ENCODE measurements around the gene ATG16L1.

The ATG16L1 gene

DNA sequence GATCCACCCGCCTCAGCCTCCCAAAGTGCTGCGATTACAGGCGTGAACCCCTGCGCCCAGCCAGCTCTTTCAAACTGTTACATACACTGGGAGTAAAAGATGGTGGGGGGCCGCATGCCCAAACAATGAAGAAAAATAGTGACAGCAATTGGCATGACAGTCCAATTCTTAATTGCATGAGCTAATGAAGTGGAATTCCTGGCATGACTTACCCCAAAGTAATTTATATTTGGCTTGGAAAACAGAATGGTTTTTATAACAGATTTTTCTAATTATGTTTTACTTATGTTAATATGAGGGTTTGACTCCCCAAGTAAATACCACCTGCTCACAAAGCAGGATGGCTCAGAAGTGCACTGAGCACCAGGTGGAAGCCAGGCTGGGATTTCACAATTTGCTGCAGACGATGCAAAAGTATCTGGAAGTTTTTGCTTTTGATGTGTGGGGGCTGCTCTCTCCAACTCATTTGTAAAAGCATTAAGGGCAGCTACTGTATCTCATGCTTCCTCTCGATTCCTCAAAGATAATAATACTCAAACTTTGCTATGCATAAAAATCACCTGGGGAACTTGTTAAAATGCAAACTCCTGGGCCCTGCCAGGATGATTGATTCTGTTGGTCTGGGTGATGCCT lies 24.0 kb upstream of the ATG16L1 start:
- no peak for DNase-seq (ENCODE audit: low spot score)

DNA sequence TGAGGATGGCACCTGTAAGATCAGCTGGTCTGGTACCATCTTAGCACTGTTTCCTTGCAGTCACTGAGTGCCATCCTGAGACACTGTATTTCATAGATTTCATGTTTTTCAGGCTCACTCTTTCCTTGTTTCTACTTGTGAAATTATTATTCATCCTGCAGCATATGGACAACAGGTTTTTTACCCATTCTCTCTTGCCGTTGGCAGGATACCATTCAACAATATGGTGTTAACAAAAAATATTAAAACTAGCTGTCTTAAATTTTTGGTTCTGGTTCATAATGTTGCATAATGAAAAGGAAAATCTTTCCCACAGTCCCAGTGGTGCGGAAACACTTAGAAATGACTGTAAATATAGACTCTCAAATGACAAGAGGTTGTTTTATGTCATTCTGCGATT lies 23.1 kb upstream of the ATG16L1 start:
- DNase-seq (ENCODE audit: low spot score), result no peak

DNA sequence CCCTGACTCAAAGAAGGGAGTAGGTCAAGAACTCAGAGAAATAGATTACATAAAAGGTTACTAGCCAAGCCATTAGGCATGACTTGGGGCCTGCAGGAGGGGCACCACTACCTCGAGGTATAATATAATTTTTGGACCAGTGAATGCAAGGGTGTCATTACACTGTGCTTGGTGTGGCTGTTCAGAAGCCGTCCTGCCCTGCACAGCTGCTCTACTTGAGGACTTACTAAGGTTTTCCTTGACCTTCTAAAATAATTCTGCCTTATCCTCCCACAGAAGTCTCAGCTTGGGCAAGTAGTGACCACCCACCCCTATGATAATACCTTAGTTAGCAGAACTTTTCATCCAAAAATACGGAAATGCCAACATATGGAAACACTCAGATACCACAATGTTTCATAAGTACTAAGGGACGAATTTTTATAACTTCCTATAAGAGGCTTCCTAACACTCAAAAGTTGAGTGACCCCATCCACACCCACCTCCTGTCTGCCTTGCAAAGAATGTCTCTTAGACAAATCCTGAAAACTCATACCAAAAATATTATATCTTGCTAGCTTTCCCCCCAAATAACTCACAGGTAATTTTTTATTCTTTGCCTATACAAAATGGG lies 17.7 kb upstream of the ATG16L1 start:
- no peak for DNase-seq (ENCODE audit: low spot score)

DNA sequence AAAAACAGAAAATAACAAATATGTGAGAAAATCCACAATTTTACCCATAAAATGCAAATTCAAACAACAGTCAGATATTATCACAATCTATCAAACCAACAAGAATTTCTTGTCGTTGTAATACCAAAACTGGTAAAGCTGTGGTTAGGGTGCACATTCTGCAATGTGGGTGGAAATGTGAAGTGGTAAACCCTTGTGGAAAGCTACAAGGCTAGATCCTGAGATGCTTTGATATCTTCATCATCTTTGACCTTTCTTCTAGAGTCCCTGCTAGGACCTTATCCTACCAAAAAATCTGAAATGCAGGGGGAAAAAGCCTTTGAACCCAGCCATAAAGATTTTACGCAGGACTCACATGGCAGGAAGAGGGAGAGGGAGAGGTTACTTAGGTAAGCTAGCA lies 17.2 kb upstream of the ATG16L1 start:
- no peak for DNase-seq (ENCODE audit: low spot score)

DNA sequence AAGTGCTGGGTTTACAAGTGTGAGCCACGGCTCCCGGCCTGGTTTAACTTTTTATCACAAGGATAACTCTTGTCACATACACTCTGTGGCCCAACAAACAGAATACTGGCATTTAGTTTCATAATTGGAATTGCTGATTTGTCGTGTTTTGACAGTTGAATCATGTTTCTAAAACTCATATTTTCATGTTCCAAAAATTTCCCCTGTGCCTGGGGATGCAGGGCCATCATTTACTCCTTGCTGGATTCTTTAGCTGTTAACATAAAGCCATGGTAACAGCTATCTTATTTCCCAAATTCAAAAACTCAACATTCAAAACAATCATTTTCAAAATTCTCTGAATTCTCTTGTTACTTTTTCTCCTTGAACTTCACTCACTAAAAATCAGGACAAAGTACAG lies 16.5 kb upstream of the ATG16L1 start:
- DNase-seq (ENCODE audit: low spot score), result no peak

DNA sequence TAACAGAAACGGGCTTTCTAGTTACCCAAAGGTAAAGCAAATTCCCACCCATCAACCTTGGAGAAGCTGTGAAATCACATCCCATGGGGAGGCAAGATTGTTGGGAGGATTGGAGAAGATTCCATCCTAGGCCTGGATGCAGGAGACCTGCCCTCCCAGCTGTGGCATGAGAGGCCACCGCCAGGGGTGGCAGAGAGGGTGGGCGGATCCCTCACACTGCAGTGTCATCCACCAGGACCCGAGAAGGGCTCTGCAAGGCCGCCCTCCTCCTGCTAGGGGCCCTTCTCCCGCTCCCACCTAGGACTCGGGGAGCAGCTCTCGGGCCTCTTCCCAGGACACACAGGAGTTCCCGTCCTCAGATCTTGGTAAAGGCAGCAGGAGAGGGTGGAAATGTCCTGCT lies 15.5 kb upstream of the ATG16L1 start:
- DNase-seq (ENCODE audit: low spot score), result no peak

DNA sequence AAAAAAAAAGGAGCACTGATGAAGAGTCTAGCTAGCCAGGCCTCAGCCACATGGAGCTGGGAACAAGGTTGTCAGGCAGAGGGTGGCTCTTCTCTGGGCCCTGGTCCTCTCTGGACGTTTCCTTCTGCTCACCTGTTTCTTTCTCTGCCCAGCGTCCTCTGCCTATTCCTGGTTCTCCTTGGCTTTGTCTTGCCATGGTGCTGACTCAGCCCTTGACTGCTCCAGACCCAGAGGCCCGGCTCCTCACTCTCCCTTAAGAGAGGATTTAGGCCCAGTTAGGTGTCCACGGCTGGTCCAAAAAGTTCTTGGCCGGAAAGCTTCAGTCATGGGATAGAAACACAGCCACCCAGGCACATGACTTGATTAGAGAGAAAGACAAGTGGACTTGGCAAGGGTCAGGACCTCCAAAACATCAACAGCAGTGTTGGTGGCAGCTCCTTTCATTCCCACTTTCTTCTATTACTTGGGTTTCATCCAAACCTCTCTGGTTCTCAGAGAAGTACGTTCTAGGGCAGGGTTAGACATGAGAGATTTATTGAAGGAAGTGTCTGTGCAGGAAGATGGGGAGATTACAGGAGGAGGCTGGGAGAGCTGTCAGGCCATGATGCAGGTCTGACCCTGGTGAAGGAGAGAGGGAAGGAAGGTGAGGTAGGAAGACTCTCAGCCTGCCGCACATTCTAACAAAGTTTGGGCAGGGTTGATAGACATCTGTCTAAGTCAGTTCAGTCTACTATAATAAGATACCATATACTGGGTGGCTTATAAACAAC lies 14.5 kb upstream of the ATG16L1 start:
- no peak for DNase-seq (ENCODE audit: low spot score)

DNA sequence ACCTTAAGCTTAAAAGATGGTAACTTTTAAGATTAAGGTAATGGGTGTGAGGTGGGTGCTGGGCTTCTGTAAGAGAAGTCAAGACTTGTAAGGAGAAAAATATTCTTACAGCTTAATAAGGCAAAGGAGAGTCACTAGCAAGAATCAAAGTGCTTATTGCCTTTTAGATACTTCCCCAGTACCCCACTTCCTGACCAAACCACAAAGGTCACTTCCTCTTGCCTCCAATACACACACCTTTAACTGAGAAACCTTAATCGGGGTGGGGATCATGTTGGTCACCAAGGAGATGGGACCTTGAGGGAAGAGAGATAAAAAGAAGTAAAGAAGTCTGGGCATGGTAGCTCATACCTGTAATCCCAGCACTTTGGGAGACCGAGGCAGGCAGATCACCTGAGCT lies 10.6 kb upstream of the ATG16L1 start:
- no peak for DNase-seq (ENCODE audit: low spot score)

DNA sequence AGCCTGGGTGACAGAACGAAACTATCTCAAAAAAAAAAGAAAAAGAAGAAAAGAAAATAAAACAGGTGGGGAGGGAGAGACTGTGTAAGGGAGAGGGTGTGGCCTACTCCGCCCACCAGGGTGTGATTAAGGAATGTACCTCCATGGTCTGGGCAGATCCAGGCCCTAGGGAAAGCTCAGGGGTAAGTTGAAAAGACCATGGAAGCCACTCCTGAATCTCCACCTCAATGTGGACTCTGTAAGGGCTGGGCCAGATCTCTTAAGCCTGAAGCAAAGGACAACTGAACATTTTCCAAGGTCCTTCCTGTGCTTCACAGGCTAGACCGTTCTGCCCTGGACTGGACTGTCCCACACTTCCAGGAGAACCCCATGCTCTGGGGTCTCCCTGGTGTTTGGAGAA lies 9.7 kb upstream of the ATG16L1 start:
- DNase-seq (ENCODE audit: low spot score), result no peak

DNA sequence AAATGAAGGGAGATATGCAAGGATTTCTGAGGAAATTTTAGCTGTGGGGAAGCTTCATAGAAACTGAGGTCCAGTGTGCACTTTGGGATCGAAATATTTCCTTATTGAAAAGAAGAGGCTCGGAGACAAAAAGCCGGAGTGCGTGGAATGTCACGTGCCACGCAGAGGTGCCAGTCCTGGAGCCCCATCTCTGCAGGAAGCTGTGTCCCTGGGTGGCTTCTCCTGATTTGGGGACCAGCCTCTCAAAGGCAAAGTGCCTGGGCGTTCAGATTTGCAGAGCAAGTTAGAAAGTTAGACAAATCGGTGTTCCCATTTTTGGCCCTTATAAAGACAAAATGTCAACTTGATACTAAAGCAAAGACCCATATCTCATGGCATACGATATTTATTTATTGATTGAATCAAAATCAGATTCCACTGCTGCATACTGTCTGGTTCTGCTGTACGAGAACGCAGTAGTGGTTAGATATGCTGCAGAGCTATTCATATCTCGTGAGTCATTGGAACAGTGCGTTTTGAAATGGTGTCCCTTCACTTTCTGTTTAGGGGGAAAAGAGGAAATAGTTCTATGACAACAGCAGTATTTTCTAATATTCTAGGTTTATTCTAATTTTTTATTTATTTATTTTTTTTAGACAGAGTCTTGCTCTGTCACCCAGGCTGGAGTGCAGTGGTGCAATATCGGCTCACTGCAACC lies 9.1 kb upstream of the ATG16L1 start:
- no peak for DNase-seq (ENCODE audit: low spot score)

DNA sequence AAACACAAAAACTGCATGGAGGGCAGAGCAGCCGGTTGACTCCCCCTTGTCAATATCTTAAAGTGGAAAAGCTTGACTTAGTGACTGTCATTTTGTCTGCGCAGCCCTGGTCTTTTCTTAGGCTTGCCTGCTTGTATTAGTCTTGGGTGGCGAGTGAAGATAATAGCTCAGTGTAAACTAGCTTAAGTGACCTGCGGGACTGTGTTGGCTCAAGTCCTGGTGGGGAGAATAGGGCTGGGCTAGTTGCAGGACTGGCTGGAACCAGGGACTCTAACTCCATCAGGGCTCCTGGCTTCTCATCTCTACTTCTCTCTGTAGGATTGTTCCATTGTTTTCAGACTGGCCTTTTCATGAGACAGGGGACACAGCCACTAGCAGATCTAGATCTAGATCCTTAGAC lies 8.1 kb upstream of the ATG16L1 start:
- DNase-seq (ENCODE audit: low spot score), result no peak

DNA sequence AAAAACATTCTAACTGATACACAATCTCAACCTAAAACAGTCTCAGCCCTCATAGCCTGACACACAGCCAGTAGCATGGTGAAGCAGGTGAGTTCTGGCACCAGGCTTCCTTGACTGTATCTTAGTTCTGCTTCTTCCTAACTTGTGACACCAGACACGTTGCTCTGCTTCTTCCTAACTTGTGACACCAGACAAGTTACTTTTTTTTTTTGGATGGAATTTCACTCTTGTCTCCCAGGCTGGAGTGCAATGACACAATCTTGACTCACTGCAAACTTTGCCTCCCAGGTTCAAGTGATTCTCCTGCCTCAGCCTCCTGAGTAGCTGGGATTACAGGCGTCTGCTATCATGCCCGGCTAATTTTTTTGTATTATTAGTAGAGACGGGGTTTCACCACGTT lies 6.7 kb upstream of the ATG16L1 start:
- no peak for DNase-seq (ENCODE audit: low spot score)

DNA sequence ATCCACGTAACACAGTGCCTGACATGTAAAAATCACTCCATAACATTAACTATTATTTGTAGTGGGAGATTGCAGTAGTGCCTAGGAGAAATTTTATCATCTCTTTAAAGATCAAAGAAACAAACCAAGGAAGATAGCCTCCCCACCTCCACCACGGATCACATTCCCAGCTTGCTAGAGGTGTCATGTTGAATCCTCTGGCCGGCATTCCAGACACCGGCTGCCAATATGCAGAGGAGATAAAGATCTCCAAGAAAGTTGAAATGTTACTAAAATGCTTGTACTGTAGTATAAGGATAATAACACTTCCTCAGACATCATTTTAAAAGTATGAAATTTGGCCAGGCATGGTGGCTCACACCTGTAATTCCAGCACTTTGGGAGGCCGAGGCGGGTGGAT lies 6.1 kb upstream of the ATG16L1 start:
- DNase-seq (ENCODE audit: low spot score), result no peak

DNA sequence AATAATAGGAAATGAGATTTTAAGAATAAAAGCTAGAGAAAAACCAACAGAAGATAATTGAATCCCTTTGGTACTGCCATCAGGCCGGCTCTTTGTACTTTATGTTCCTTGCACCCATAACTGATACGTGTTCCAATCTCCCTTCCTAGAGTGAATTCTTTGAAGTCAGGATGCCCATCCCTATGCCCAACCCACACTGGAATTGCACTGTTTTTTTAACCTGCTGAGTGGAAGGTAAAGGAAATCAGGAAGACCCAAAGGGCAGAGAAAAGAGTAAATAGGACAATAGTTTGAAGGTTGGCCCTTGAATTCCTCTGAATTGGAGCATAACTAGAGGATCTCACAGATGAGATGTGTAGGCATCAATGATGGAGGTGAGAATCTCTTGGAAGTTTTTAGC lies 4.4 kb upstream of the ATG16L1 start:
- no peak for DNase-seq (ENCODE audit: low spot score)

DNA sequence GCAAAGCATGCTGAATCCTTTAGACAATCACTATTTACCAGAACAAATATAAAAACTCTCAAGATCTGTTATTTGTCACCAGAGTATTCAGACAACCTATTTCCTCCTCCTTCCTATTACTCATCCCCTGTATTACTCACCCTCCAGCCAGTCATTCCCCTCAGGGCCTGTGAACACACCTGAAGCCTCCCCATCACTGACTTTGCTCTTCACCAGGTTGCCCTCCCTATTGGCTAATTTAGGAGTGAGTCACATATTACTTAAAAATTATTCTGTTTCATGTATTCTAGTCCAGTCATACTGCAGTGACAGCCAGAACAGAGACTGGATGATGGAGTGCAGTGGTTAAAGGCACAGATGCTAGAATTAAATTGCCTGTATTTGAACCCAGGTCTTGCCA lies 3.7 kb upstream of the ATG16L1 start:
- no peak for DNase-seq (ENCODE audit: low spot score)

DNA sequence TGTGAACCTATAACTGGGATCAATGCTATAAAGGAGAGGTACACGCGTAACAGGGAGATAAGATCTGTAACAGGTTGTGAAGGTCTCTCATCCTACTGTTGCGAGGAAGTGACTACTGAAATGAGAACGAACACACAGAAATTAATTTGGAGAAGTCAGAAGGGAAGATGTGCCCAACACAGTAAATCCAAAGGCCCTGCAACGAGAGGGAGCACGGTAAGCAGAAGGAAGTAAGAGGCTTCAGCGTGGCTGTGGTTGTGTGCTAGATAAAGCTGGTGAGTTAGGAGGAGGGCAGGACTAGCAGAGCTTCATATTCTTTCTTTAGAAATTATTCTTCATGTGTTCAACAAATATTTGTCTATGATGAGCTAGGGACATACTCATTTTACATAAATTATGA lies 2.5 kb upstream of the ATG16L1 start:
- DNase-seq (ENCODE audit: low spot score), result no peak

DNA sequence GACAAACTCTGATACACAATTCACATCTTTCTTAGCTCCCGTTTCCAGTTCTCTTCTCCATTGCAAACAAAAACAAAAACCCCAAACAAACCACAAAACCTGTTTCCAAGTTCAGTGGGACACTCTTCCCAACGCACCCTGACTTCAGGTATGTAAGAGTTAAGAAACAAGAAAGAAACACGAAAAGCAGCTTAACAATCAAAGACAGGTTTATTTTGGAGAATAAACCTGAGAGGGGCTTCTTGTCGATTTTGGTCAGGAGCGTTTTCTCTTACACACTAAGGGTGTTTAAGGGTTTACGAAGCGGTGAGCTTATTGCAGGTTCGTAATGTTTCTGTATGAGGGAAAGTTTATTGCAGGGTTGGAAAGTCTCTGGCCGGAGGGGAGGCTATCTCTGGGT lies 905 bp upstream of the ATG16L1 start:
- DNase-seq (ENCODE audit: low spot score), result no peak

DNA sequence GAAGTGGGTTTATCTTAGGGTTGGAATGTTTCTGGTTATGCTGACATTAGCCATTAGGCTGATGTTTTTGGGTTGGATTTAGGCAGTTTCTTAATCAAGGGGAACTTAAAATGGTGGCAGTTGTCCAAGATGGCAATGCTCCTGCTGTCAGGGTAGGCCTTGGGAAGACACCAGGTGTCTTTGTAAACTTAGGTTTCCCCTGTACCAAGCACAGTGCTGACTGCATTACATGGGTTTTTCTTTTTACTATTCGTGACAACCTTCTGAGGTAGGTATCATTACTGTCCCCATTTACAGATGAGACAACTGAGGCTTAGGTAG lies 528 bp upstream of the ATG16L1 start:
- no peak for DNase-seq (ENCODE audit: low spot score)

DNA sequence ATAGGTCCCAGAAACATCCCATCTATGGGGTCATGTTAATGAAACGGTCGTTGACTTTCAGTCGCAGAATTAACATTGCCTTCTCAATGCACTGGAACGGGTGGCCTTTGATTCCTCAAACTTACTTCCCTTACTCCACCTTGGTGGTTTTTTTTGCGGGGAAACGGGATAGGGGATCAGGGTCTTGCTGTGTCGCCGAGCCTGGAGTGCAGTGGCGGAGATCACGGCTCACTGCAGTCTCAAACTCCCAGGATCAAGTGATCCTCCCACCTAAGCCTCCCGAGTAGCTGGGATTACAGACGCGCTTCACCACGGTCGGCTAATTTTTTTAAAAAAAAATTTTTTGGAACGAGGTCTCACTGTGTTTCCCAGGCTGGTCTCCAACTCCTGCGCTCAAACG lies 754 bp downstream of the ATG16L1 start:
- no peak for DNase-seq (ENCODE audit: low spot score)

DNA sequence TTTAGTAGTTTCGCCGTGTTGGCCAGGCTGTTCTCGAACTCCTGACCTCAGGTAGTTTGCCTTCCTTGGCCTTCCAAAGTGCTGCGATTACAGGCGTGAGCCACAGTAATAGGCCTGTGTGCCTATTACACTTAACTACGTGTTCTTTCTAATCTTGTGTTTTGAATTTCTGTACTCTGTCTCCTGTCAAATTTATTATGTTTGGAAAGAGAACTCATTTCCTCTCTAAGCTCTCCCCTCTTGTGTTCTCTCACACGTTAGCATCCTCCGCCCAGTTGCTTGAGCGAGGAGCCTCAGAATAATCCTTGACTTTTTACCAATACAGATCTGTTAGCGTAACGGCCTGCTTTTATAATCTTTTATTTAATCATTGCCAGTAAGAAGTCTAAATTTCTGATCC lies 3.7 kb downstream of the ATG16L1 start:
- DNase-seq (ENCODE audit: low spot score), result no peak

DNA sequence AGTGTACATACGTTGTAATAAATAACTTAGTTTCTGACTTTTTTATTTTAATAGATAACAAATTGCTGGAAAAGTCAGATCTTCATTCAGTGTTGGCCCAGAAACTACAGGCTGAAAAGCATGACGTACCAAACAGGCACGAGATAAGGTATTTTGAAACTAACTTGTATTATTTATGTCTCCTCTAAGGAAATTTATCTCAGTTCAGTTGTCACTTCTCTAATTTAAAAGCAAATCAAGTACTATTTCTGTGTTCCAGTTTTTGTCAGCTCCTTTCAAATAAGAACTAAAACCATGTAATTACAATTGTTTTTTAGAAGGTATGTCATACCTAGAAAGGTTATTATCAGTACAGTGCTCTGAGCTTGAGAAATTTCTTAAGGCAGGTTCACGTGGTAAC lies 4.6 kb downstream of the ATG16L1 start:
- no peak for DNase-seq (ENCODE audit: low spot score)

DNA sequence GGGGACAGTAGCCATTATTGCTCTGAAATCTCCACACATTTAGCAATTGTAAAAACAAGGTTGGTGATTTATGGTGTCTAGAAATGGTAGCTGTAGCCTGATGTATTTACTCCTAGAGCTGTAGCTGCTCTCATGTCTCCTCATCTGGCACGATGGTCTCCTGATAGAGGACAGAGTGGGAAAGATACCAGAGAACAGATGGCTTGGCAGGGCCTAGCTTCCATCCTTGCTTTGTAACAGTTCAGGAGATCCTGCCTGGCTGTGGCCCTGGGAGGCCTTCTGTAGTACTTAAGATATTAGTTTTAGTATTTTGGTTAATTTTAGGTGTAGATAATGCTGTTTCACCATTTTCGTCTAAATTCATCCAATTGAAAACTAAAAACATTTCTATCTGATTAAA lies 6.7 kb downstream of the ATG16L1 start:
- no peak for DNase-seq (ENCODE audit: low spot score)

DNA sequence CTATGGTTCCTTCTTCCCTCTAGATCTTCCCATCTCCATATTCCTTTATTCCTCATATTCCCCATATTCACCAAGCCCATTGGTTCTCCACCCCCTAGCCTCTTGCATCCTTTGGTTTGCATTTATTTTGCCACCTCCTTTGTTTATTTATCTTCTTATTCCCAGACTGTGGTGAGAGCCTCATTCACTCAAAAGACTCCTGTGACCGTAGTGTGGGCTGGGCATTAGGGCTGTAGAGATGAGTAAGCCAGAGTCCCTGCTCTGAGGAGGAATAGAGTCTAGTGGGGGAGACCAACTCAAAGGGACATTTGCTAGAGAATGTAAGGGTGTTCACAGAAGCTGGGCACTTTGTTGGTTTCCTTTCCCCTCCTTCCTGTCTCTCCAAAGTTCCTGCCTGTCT lies 8.3 kb downstream of the ATG16L1 start:
- no peak for DNase-seq (ENCODE audit: low spot score)
